ENCODE data around the gene CMTM7. TPM values are rescaled to one million over a fixed set of nuclear protein-coding genes. Genes with fewer than 3 reads are reported as not detected.

Gene CMTM7
- total RNA-seq, 8 experiments from 2014 or later = 1.2 to 48.2 (median 5.4) TPM

DNA sequence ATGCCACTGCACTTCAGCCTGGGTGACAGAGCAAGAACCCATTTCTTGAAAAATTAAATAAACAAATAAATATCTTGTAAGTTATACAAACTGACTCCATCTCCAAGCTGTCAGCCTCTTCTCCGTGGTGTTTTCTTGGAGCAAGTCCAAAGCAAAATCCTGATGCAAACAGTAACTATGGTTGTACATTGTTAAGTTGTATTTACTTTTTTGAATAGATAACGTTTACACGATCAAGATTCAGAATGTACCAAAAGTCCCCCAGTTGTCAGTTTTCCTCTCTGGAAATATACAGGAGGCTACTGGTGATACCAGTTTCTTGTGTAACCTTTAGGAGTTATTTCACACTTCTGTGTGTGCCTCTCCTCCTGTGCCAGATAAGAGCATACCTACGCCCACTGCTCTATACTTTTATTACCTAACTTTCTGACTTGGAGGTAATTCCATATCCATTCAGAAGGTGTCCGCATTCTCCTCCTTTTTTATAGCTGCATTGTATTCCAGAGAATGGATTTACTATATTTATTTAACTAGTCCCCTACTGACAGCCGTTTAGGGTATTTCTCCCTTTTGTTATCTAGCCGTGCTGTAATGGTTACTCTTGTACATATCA is 14.2 kb downstream of the CMTM7 start:
- Histone ChIP-seq H3K4me3 (no peak overlapping the region), H3K4me1 (replicated peaks in 1 of 2) (peaks cover 13 to 25% of the 10 kb centered on the region in 2 donors), H3K27ac (no peak overlapping the region)
- no peak for ATAC-seq (replicated peaks in 6 of 8)
- in situ Hi-C loops (cut with MboI; ENCODE audit: low pct_unique_long_range_greater_than_20kb in 2 of 9, low sequenced_read_pairs in 9 of 9, unreplicated experiment in 9 of 9) = no loop called here
- 71 to 100% (median 93%) methylated on average over 1 to 6 of the region's 7 CpGs for WGBS, 10 experiments

DNA sequence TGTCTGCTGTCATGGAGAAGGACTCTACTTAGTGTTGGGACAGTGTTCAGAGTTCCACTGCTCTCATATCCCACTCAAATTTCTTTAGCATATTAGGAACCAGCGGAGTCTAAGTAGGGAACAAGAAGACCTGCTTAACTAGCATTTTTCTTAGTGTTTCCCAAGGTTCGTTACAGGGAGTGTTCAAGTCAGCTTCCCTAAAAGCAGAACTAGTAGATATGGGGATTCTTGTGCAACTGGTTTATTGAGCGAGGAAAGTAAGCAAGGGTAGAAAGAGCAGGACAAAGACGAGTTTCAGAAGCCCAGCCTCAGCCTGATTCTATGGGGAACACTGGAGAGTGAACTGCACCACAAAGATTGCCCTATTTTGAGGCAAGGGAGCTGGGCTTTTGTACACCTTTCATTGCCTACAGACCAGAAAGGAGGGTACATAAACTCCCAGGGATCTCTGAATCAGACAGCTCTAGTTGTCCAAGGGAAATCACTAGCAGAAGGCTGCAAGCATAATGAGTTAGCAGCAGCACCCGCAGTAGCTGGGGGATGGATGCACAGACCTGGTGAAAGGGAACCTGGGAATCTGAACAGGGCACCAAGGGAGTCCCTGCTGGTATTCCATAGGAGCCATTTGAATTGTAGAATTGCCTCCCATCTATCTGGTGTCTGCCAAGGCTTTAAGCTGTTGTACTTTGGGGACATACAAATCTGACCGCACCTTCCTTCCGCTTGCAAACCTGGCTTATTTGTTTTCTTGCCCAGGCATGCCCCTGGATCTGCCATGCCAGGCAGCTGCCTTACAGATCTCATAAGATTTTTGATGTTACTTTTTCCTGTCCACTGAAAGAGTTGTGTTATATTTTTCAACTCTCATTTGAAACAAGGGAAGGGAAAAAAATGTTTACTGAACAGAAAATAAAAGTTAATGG is 15.1 kb downstream of the CMTM7 start:
- peak in 4 of 8 experiments; percentile 36 to 55 (median 52) for ATAC-seq (replicated peaks in 6 of 8)
- Histone ChIP-seq H3K4me3 (no peak overlapping the region), H3K27ac (no peak overlapping the region), H3K4me1 (replicated peaks in 1 of 2) (peaks cover 13 to 20% of the 10 kb centered on the region in 2 donors)
- in situ Hi-C loops (cut with MboI; ENCODE audit: low pct_unique_long_range_greater_than_20kb in 2 of 9, low sequenced_read_pairs in 9 of 9, unreplicated experiment in 9 of 9) = no loop called here
- WGBS, 10 experiments = 71 to 100% (median 91%) methylated on average over 1 to 7 of the region's 7 CpGs

DNA sequence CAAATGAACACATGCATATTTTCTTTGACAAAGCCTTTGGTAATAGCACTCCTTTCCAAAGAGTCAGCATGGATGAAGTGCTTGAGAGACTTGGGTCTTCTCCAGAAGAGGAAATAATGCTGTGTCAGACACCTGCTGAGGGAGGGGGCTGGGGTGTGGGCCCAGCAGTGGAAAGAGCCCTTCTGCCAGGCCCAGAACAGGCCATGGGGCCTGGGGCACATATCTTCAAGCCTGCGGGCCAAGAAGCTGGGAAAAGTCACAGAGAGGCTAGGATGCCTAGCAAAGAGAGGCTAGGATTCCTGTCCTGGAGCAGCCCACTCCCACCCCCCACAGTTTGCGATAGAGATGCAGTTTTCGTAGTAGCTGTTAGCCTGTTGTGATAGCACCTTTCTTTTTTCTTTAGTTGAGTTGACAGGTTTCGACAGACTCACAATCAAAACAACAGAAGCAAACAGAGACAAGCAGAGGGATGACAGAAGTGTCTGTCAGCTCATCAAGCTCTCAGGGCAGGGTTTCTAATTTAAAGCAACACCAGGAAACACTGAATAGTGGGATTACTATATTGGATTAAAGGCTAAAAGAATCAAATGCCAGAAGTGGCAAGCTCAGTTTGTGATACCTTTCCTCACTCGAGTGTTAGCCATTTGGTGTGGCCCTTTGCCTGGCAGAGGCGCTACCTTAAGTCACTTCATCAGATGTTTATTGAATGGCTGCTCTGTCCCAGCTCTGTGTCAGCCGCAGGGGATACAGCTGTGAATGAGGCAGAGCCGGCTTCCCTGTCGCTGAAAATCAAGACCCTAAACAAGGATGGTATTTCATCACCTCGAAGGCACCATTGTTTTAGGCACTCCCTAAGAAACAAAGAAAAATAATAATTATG is 19.0 kb downstream of the CMTM7 start:
- Histone ChIP-seq H3K4me3 (no peak overlapping the region), H3K27ac (no peak overlapping the region), H3K4me1 (replicated peaks in 1 of 2) (peaks cover 17 to 23% of the 10 kb centered on the region in 2 donors)
- in situ Hi-C loops (cut with MboI; ENCODE audit: low pct_unique_long_range_greater_than_20kb in 2 of 9, low sequenced_read_pairs in 9 of 9, unreplicated experiment in 9 of 9) = no loop called here
- WGBS, 10 experiments = 21 to 94% (median 71%) methylated on average over 1 to 8 of the region's 10 CpGs
- peak in 5 of 8 experiments; percentile 38 to 59 (median 49) for ATAC-seq (replicated peaks in 6 of 8)

DNA sequence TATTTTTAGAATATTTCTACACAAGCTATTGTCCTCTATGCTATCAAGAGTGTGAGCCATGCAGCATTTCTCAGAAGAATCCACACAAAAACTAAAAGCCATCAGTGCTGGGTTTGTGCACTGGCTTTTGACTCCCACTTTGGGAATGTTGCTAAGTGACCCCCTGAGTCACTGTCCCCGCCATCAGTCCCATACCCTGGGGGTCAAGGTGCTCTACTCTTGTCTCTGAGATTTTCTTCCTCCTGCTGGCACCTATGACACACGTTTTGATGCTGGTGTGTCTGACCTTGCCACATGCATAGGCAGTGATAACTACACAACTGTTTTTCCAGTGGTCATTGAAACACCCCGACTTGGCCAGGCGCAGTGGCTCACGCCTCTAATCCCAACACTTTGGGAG is 19.8 kb downstream of the CMTM7 start:
- no peak for ATAC-seq (replicated peaks in 6 of 8)
- WGBS, 10 experiments = 14 to 100% (median 91%) methylated on average over 1 to 4 of the region's 5 CpGs; no CpG with 5 or more reads in 2 of the 10 experiments
- no peak overlapping the region for H3K4me3 ChIP-seq
- H3K4me1 ChIP-seq (replicated peaks in 1 of 2) = peaks cover 17 to 23% of the 10 kb centered on the region in 2 donors
- in situ Hi-C loops (cut with MboI; ENCODE audit: low pct_unique_long_range_greater_than_20kb in 2 of 9, low sequenced_read_pairs in 9 of 9, unreplicated experiment in 9 of 9) = no loop called here
- no peak overlapping the region for H3K27ac ChIP-seq

DNA sequence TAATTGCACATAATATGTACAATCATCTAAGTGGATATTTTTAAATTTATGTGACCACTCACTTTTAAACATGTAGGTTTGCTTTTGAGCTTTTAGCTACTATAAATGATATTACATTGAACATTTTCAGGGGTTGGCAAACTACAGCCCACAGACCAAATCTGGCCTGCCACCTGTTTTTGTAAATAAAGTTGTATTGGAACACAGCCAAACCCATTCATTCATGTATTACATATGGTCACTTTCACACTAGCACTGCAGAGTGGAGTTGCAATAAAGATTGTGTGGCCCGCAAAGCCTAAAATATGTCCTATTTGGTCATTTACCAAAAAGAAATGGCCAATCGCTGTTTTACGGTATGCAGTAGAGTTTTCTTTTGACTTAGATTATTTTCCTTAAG is 21.2 kb downstream of the CMTM7 start:
- in situ Hi-C loops (cut with MboI; ENCODE audit: low pct_unique_long_range_greater_than_20kb in 2 of 9, low sequenced_read_pairs in 9 of 9, unreplicated experiment in 9 of 9) = no loop called here

DNA sequence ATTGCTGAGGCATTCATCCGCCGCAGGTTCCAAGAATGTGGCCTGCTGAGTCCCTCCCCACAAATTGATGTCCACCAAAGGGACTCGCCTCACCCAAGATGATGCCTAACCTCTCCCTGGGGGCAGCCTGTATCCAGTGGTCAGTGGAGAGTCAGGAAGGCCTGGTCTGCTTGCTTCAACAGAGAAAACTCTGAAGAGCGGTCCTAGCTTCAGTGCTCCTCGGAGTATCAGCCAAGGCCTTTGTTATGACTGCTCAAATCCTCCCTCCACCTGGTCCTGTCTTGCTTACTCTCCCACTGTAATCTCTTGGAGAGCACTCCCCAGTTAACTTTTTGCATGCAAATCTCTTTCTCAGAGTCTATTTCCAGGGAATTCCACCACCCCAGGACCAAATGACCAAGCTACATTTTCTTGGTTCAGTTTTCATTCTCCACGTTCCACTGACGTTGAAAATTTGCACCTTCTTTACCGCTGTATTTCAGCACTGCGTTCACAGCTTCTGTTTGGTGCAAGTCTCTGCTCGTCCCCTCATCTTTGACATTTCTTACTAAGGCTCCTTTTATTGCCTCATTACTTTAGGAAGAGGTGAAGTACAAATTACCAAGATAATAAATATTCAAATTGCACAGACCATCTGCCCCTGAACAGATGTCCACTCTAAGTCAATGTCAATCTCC is 22.3 kb downstream of the CMTM7 start:
- Histone ChIP-seq H3K27ac (no peak overlapping the region), H3K4me1 (replicated peaks in 1 of 2) (peaks cover 17% of the 10 kb centered on the region in 2 donors), H3K4me3 (no peak overlapping the region)
- whole genome bisulfite sequencing, 10 experiments = 60 to 100% (median 87%) methylated on average over 1 to 7 of the region's 10 CpGs; no CpG with 5 or more reads in 1 of the 10 experiments
- in situ Hi-C loops (cut with MboI; ENCODE audit: low pct_unique_long_range_greater_than_20kb in 2 of 9, low sequenced_read_pairs in 9 of 9, unreplicated experiment in 9 of 9) = no loop called here
- peak in 1 of 8 experiments; percentile 35 for ATAC-seq (replicated peaks in 6 of 8)

More for the DNA sequence above, 21.2 kb downstream of the CMTM7 start:
- Histone ChIP-seq H3K4me1 (replicated peaks in 1 of 2) (peaks cover 17% of the 10 kb centered on the region in 2 donors), H3K4me3 (no peak overlapping the region), H3K27ac (no peak overlapping the region)
- 88 to 100% (median 100%) methylated on average over 1 to 3 of the region's 3 CpGs; no CpG with 5 or more reads in 2 of the 10 experiments for WGBS, 10 experiments
- ATAC-seq (replicated peaks in 6 of 8) = no peak

DNA sequence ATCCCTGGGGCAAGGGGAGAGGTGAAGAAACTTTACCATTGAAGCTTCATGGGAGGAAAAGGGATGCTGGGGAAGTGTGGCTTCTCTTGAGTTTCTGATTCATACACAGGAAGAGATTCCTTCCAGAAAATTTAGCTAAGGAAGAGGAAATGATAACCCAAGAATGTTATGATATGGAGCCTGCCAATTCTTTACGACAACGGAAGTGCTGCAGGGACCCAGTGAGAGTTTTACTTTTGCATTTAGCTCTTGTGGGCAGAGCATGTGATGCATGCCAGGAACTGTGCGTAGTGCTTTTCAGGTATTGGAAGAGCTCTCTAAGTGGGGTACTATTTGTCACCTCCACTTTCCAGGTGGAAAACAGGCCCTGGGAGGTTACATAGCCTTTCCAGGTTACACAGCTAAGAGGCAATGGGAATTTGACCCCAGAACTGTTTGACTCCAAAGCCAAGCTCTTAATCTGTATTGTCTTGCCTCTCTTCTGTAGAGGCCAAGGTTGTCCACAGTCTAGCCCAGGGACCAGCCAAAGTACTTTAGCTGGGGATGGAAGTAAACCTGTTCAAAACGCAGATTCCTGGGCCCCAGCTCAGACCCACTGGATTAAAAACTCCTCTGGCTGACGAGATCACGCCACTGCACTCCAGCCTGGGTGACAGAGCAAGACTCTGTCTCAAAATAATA is 23.0 kb downstream of the CMTM7 start:
- in situ Hi-C loops (cut with MboI; ENCODE audit: low pct_unique_long_range_greater_than_20kb in 2 of 9, low sequenced_read_pairs in 9 of 9, unreplicated experiment in 9 of 9) = no loop called here
- peaks cover 17% of the 10 kb centered on the region in 2 donors for H3K4me1 ChIP-seq (replicated peaks in 1 of 2)
- 77 to 100% (median 100%) methylated on average over 1 to 6 of the region's 6 CpGs for WGBS, 10 experiments
- no peak overlapping the region for H3K27ac ChIP-seq
- ATAC-seq (replicated peaks in 6 of 8) = no peak
- no peak overlapping the region for H3K4me3 ChIP-seq

DNA sequence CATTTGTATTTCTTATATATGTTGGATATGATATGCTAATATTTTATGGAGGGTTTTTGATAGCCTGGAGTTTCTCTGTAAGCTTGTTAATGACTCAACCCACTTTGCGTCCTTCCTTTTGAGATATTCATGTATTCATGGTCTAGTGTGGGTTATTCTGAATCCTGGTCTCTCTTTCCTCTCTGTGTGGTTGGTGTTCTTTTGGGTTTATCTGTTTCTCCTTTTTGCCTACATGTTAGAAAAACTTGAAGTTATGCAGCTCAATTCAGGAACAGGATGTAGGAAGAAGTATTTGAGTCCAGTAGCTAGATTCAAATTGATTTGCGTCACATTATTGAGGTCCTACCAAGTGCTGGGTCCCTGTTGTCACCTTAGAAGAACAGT is 28.1 kb downstream of the CMTM7 start:
- ATAC-seq (replicated peaks in 6 of 8) = peak in 3 of 8 experiments; percentile 62 to 83 (median 81)
- in situ Hi-C loops (cut with MboI; ENCODE audit: low pct_unique_long_range_greater_than_20kb in 2 of 9, low sequenced_read_pairs in 9 of 9, unreplicated experiment in 9 of 9) = no loop called here
- peak overlapping the region in 1 of 2 donors; percentile 72 for H3K27ac ChIP-seq
- peaks cover 13 to 26% of the 10 kb centered on the region in 2 donors for H3K4me1 ChIP-seq (replicated peaks in 1 of 2)
- H3K4me3 ChIP-seq = no peak overlapping the region
- 0 to 100% (median 76%) methylated on average over 1 to 2 of the region's 2 CpGs; no CpG with 5 or more reads in 2 of the 10 experiments for WGBS, 10 experiments

DNA sequence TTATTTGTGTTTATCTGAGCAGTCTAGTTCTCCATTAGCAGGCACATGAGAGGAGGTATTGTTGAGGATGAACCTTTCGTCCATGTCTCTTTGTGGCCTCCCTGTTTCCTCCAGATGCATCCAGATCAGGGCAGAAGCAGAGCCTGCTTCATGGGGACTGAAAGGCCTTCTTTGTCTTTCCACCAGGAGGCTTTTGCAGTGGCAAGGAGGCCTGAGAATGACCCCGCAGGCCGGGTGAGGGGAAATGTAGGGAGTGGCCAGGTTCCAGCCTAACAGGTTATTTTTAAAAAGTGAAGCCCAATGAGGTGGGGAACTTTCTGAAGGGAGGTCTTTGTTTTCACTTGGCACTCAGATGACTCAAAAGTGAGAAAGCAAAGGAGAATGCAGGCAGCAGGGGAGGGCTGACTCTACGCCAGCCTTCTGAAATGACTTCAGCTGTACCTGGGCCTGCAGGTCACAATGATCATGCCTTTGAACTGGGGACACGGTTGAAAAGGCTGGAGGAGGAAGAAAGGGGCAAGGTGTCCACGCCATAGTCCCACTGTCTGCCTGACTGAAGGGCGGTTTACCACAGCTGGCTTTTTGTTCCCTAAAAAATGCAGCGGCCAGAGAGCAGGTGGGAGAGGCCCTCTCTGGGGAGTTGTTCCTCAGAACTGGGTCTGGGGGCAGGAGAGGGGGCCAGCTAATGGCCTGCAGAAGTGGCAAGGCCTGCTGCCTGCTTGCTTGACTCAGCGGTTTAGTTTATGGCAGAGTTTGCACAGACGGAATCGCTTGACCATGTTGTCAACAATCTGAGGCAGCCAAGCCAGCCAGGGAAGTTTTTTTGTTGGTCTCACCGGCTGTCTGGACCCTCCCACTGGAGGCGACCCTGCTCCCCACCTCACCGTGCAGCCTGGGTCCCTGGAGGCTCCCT is 28.7 kb downstream of the CMTM7 start:
- 28 to 100% (median 53%) methylated on average over 1 to 8 of the region's 14 CpGs; no CpG with 5 or more reads in 1 of the 10 experiments for WGBS, 10 experiments
- Histone ChIP-seq H3K4me3 (no peak overlapping the region), H3K27ac (peak overlapping the region; percentile 41 to 72), H3K4me1 (replicated peaks in 1 of 2) (peaks cover 13 to 26% of the 10 kb centered on the region in 2 donors)
- in situ Hi-C loops (cut with MboI; ENCODE audit: low pct_unique_long_range_greater_than_20kb in 2 of 9, low sequenced_read_pairs in 9 of 9, unreplicated experiment in 9 of 9) = no loop called here
- ATAC-seq (replicated peaks in 6 of 8) = peak; percentile 29 to 73 (median 51)

DNA sequence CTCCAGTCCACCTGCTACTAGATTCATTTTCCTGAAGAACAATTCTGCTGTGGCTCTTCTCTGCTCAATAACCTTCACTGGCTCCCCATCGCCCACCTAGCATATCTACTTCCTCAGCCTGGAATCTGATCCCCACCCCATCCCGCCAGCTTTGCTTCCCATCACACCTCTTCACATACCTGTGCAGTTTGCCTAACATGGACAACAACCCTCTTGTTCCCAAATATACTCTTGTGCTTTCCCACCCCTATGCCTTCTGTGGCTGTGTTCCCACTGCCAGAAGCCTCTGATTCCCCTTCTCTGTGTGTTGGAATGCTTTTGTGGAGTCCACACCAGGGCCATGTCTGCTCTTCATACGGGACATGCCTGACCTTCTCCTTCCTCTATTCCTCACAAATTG is 29.5 kb downstream of the CMTM7 start:
- WGBS, 10 experiments = 50 to 100% (median 92%) methylated on average over 1 to 3 of the region's 3 CpGs; no CpG with 5 or more reads in 3 of the 10 experiments
- in situ Hi-C loops (cut with MboI; ENCODE audit: low pct_unique_long_range_greater_than_20kb in 2 of 9, low sequenced_read_pairs in 9 of 9, unreplicated experiment in 9 of 9) = no loop called here
- ATAC-seq (replicated peaks in 6 of 8) = no peak
- Histone ChIP-seq H3K4me3 (no peak overlapping the region), H3K27ac (peak overlapping the region in 1 of 2 donors; percentile 72), H3K4me1 (replicated peaks in 1 of 2) (peaks cover 13 to 26% of the 10 kb centered on the region in 2 donors)
